NCI-H2196 treated with DMSO at 0.1 percent for 48 hours (cell line): ENCODE measurements around the gene BCR.

ENCODE experiments used
- DNase-seq: peaks from one replicate; lab custom pipeline; 2025; ENCODE audit not compliant: unreplicated experiment; lab: John Stamatoyannopoulos, UW

Gene BCR

GRCh38 chr22:23272834-23273233, 92.5 kb downstream of the BCR start:
- DNase-seq, result no peak

GRCh38 chr22:23273445-23274145, 93.3 kb downstream of the BCR start:
- DNase-seq, result no peak

GRCh38 chr22:23274146-23274526, 93.8 kb downstream of the BCR start:
- DNase-seq, result no peak

- DNase-seq, result no peak
Measured at GRCh38 chr22:23274891-23275694, 94.8 kb downstream of the BCR start.

- no peak for DNase-seq
Measured at GRCh38 chr22:23275751-23276150, 95.4 kb downstream of the BCR start.

GRCh38 chr22:23276656-23277582, 96.6 kb downstream of the BCR start:
- no peak for DNase-seq

- no peak for DNase-seq
Measured at GRCh38 chr22:23277583-23278295, 97.4 kb downstream of the BCR start.

GRCh38 chr22:23278883-23279675, 98.8 kb downstream of the BCR start:
- peak; percentile 28 for DNase-seq

GRCh38 chr22:23279781-23280180, 99.5 kb downstream of the BCR start:
- no peak for DNase-seq

GRCh38 chr22:23280356-23281052, 100.2 kb downstream of the BCR start:
- no peak for DNase-seq

GRCh38 chr22:23281053-23281405, 100.7 kb downstream of the BCR start:
- no peak for DNase-seq

GRCh38 chr22:23281406-23282088, 101.2 kb downstream of the BCR start:
- DNase-seq, result peak; percentile 25

- peak; percentile 36 for DNase-seq
Measured at GRCh38 chr22:23282089-23282501, 101.8 kb downstream of the BCR start.

- DNase-seq, result no peak
Measured at GRCh38 chr22:23282516-23282915, 102.2 kb downstream of the BCR start.

- DNase-seq, result no peak
Measured at GRCh38 chr22:23282986-23283385, 102.7 kb downstream of the BCR start.

- no peak for DNase-seq
Measured at GRCh38 chr22:23283591-23284503, 103.5 kb downstream of the BCR start.

- DNase-seq, result no peak
Measured at GRCh38 chr22:23284504-23285033, 104.3 kb downstream of the BCR start.

- DNase-seq, result no peak
Measured at GRCh38 chr22:23285236-23285635, 104.9 kb downstream of the BCR start.
